Activated CD8-positive, alpha-beta memory T cell treated with anti-CD3 and anti-CD28 coated beads for 48 hours (primary cell): ENCODE results near the gene UPF3A.
"Not testable (repeated sequence)": the region's sequence is repeated elsewhere in the genome, so short reads cannot be mapped to it uniquely, and the experiment has no call there.

Source experiments
- DNase-seq, 3 experiments: peaks; one replicate each; pipeline ENCODE4 v3.0.0-alpha.2; 2020; ENCODE audit warnings: low read depth in 2 of 3, low spot score in 2 of 3

Gene UPF3A, protein sequence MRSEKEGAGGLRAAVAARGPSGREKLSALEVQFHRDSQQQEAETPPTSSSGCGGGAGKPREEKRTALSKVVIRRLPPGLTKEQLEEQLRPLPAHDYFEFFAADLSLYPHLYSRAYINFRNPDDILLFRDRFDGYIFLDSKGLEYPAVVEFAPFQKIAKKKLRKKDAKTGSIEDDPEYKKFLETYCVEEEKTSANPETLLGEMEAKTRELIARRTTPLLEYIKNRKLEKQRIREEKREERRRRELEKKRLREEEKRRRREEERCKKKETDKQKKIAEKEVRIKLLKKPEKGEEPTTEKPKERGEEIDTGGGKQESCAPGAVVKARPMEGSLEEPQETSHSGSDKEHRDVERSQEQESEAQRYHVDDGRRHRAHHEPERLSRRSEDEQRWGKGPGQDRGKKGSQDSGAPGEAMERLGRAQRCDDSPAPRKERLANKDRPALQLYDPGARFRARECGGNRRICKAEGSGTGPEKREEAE

DNA sequence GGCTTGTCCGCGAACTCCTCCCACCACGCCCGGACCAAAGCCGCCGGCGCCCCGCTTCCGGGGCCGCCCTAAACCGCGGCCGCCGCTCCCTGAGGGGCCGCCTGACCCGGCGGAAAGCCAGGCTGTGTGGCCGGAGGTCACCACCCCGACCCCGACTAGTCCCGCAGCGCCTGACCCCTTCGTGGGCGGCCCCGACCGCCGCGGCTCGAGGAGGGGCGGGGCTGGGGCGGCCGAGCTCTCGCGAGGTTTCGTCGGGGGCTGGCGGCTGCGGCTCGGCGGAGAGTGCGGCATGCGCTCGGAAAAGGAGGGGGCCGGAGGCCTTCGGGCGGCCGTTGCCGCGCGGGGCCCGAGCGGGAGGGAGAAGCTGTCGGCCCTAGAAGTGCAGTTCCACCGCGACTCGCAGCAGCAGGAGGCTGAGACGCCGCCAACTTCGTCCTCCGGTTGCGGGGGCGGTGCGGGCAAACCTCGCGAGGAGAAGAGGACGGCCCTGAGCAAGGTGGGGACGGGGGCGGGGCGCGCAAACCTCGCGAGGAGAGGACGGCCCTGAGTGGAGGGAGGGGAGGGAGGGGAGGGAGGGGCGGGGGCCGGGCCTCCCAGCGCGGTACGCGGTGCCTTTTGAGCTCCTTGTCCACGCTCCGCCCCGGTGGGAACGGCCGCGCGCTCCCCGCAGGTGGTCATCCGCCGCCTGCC lies at the start of gene UPF3A:
TSS of gene UPF3A (plus strand) at position 251 of the 690 bp plus-strand sequence. CDS start at position 290, 39 bp downstream.
- peak; percentile 73 to 83 (median 78) for DNase-seq

- no peak for DNase-seq
Observed at GRCh38 chr13:114231886-114232285, 49.5 kb upstream of the UPF3A start.

- DNase-seq: no peak
Observed at GRCh38 chr13:114234266-114234644, 47.1 kb upstream of the UPF3A start.

GRCh38 chr13:114234645-114235421 lies 46.6 kb upstream of the UPF3A start, which contains the start of gene CDC16:
Gene CDC16 (plus strand): TSS chr13:114234897. CDS start chr13:114235085, 188 bp downstream.
- peak; percentile 79 to 82 (median 80) for DNase-seq

- DNase-seq: no peak
Observed at GRCh38 chr13:114235697-114236096, 45.7 kb upstream of the UPF3A start.

GRCh38 chr13:114236227-114236626 lies 45.2 kb upstream of the UPF3A start:
- no peak for DNase-seq

GRCh38 chr13:114237415-114238112 lies 43.8 kb upstream of the UPF3A start:
- no peak for DNase-seq

DNA sequence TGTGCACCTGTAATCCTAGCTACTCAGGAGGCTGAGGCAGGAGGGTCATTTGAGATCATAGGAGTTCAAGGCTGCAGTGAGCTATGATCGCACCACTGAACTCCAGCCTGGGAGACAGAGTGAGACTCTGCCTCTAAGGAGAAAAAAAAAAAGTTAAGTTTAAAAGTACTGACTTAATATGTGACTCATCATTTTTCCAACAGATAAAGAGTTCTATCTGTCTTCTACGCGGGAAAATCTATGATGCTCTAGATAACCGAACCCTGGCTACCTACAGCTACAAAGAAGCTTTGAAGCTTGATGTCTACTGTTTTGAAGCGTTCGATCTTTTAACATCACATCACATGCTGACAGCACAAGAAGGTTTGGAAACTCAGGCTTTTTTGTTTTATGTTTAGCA lies 39.5 kb upstream of the UPF3A start:
- DNase-seq: no peak

- DNase-seq: no peak
Observed at GRCh38 chr13:114243971-114244370, 37.4 kb upstream of the UPF3A start.

- no peak for DNase-seq
Observed at GRCh38 chr13:114244637-114245036, 36.8 kb upstream of the UPF3A start.

DNA sequence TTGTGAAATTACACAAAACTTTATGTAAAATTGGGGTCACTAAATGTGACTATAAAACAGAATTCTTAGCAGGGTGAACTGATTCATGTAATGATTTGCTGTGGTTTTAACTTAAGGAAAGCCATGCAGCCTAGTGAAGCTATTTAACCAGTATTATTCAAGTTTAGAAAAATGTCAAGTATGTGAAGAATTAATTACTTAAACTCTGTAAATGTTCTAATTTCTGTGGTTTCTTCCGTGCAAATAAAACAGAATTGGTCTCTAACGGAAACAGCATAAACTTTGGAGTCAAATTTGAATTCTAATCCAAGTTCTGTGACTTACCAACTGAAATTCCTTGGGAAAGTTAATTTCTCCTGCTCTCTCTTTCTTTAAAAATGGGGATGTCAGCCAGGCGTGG lies 33.4 kb upstream of the UPF3A start:
- no peak for DNase-seq

DNA sequence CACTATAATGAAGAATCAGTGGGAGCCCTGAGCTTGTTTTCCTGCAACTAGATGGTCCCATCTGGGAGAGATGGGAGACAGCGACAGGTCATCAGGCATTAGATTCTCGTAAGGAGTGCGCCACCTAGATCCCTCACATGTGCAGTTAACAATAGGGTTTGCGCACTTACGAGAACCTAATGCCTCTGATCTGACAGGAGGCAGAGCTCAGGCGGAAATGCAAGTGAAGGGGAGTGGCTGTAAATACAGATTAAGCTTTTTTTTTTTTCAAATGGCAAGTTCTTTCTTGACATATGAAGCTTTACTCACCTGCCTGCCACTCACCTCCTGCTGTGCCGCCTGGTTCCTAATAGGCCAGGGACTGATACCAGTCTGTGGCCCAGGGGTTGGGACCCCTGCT lies 32.3 kb upstream of the UPF3A start:
- no peak for DNase-seq

DNA sequence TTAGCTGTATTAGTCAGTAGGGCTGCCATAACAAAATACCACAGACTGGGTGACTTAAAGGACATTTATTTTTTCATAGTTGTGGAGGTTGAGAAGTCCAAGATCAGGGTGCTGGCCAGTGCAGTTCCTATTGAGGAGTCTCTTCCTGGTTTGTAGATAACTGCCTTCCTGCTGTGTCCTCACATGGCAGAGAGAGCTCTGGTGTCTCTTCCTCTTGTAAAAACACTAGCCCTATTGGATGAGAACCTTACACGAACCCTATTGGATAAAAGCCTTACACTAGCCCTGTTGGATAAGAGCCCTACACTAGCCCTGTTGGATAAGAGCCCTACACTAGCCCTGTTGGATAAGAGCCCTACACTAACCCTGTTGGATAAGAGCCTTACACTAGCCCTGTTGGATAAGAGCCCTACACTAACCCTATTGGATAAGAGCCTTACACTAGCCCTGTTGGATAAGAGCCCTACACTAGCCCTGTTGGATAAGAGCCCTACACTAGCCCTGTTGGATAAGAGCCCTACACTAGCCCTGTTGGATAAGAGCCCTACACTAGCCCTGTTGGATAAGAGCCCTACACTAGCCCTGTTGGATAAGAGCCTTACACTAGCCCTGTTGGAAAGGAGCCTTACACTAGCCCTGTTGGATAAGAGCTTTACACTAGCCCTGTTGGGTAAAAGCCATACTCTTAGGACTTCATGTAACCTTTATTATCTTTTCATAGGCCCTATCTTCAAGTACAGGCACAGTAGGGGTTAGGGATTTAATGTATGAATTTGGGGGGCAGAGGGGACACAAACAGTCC lies 29.6 kb upstream of the UPF3A start:
- DNase-seq: not testable (repeated sequence)

GRCh38 chr13:114256547-114256946 lies 24.9 kb upstream of the UPF3A start:
- no peak for DNase-seq

GRCh38 chr13:114257014-114257413 lies 24.4 kb upstream of the UPF3A start:
- no peak for DNase-seq

GRCh38 chr13:114258589-114258988 lies 22.8 kb upstream of the UPF3A start:
- DNase-seq: no peak

DNA sequence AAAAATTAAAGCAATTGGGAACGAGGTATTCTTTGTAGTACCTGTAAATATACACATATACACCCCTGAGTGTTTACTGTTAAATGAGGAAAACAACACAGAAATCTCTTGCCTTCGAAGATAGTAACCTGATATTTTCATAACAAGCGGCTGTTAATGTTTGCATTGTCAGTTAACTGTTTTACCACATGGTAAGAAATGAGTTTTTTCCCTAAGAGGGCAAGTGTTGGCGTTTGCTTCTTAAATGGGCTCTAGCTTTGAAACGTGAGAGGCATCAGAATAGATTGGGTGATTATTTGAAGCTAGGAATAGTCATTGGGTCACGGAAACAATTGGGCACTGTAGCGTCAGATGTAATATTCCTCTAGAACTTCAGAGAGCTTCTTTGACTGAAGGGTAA lies 22.0 kb upstream of the UPF3A start:
- DNase-seq: no peak

- DNase-seq: no peak
Observed at GRCh38 chr13:114259974-114260373, 21.4 kb upstream of the UPF3A start.

DNA sequence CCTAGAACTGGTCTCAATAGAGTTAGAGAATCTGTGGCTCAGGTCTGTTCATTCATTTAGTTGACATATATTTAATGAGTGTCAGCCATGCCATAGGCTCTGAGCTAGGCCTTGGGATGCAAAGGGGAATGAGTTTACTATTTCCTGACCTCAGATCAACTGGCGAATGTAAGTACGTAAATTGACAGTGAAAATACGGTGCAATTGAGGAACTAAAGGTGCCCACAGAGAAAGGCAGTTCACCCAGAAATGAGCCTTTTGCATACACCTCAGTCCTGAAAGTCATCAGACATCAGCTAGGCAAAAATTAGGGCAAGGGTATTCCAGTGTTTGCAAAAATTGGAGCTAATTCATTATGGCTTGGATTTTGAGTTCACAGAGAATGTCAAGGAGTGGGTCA lies 20.6 kb upstream of the UPF3A start:
- no peak for DNase-seq

GRCh38 chr13:114261328-114261965 lies 20.0 kb upstream of the UPF3A start:
- DNase-seq: no peak
